Karpas-422 (cell line): ENCODE results near the gene COA1. TPM values are rescaled to one million over a fixed set of nuclear protein-coding genes. Genes with fewer than 3 reads are reported as not detected.

Experiments used
- DNase-seq: peaks from one replicate; pipeline ENCODE4 v3.0.0-alpha.2; 2015
- H2AFZ ChIP-seq: fragments of 200-600 bp; sonication (generic); 2 replicates; pipeline ENCODE4 v1.6.1; 2014; ENCODE audit warnings: antibody characterized with exemption, low read length, mixed read lengths
- H3K27ac ChIP-seq: fragments of 200-600 bp; sonication (generic); 2 replicates; pipeline ENCODE4 v1.5.1; 2014; ENCODE audit warnings: mild to moderate bottlenecking, low read length, moderate library complexity
- H3K27me3 ChIP-seq: fragments of 200-600 bp; sonication (generic); 2 replicates; pipeline ENCODE4 v1.6.1; 2014; ENCODE audit warnings: low read length, mixed read lengths
- H3K36me3 ChIP-seq: fragments of 200-600 bp; sonication (generic); 2 replicates; pipeline ENCODE4 v1.6.1; 2014; ENCODE audit warnings: low read length, mixed read lengths; ENCODE audit not compliant: insufficient read depth
- H3K4me1 ChIP-seq: fragments of 200-600 bp; sonication (generic); 2 replicates; pipeline ENCODE4 v1.6.1; 2014; ENCODE audit warnings: mild to moderate bottlenecking, low read length, mixed read lengths
- H3K4me2 ChIP-seq: fragments of 200-600 bp; sonication (generic); 2 replicates; pipeline ENCODE4 v1.6.1; 2014; ENCODE audit warnings: low read length, low read depth, mild to moderate bottlenecking; ENCODE audit not compliant: poor library complexity, severe bottlenecking
- H3K4me3 ChIP-seq: fragments of 200-600 bp; sonication (generic); 2 replicates; pipeline ENCODE4 v1.5.1; 2014; ENCODE audit warnings: mild to moderate bottlenecking, antibody characterized with exemption, low read length, mixed read lengths
- H3K79me2 ChIP-seq: fragments of 200-600 bp; sonication (generic); 2 replicates; pipeline ENCODE4 v1.6.1; 2014; ENCODE audit warnings: mild to moderate bottlenecking, low read length, mixed read lengths
- H3K9ac ChIP-seq: fragments of 200-600 bp; sonication (generic); 2 replicates; pipeline ENCODE4 v1.6.0; 2014; ENCODE audit warnings: low read length
- H3K9me2 ChIP-seq: fragments of 200-600 bp; sonication (generic), shearing (Covaris generic); replicated peaks from 2 replicates; pipeline ENCODE4 v1.6.0; 2014; ENCODE audit warnings: mild to moderate bottlenecking, low read length, moderate library complexity; ENCODE audit not compliant: insufficient read depth
- H3K9me3 ChIP-seq: fragments of 300-700, 200-600 bp; sonication (generic); 2 replicates; pipeline ENCODE4 v1.6.1; 2014; ENCODE audit warnings: low read length, mixed read lengths
- H4K20me1 ChIP-seq: fragments of 200-600 bp; sonication (generic); 2 replicates; pipeline ENCODE4 v1.6.1; 2014; ENCODE audit warnings: mild to moderate bottlenecking, antibody characterized with exemption, low read length, low read depth; ENCODE audit not compliant: insufficient read depth
- total RNA-seq: library from RNA; depleted of rRNA; stranded (reverse); fragments of >200 nt; shearing (Covaris generic); gene quantifications from 2 replicates; pipeline ENCODE4 v1.2.3, GENCODE V29; 2014; ENCODE audit warnings: low replicate concordance

COA1 gene
- total RNA-seq, 1 experiment from 2014 or later = 60.2 TPM

DNA sequence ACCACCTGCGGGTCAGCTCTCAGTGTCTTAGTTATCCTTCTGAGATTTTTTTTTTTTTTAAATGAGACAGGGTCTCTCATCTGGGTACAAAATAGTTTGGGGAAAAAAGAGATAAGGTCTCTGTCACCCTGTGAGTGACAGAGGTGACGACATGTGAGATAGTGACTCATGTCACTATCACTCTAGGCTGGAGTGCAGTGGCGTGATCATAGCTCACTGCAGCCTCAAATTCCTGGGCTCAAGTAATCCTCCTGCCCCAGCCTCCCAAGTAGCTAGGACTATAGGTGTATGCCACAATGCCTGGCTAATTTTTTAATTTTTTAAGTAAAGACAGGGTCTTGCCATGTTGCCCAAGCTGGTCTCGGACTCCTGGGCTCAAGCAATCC is 39.6 kb upstream of the COA1 start:
- Histone ChIP-seq H3K9me2 (no peaks in the 10 kb centered on the region), H3K36me3 (no peaks in the 10 kb centered on the region), H3K4me3 (no peak overlapping the region), H3K9me3 (no peaks in the 10 kb centered on the region), H3K4me1 (peaks cover 11% of the 10 kb centered on the region), H2AFZ (no peak overlapping the region), H3K9ac (no peak overlapping the region), H3K27ac (no peak overlapping the region), H3K79me2 (no peaks in the 10 kb centered on the region), H3K27me3 (no peaks in the 10 kb centered on the region), H4K20me1 (no peaks in the 10 kb centered on the region), H3K4me2 (no peak overlapping the region)
- DNase-seq = no peak

DNA sequence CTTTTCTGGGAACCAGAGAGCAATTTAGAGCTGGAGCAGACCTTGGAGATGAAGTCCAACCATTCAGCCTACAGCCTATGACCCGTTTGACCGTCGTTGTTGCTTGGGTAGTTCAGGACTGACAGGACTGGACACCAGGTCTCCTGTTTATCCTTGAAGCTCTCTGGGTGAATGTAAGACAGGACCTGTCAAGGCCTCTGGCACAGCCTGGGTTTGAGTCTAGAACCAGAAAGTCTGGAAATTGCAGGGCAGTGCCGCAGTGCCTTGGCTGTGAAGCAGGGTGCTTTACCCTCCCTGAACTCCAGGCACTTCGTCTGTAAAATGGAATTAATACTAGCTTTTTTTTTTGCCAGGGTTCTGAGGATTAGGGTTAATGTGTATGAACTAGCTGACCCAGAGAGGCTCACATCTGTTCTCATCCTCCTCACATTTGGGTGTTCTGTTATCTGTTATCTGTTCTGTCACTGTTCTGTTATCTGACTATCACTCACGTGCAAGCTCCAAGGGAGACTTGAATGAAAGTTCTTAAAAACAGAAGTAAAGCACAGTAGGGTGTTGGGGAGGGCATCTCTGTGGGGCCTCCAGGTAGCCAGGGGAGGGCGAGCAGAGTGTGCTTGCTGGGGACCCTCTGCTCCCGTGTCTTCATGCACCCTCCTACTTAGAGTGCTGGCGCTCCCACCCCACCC is 39.0 kb upstream of the COA1 start:
- H3K4me1 ChIP-seq = peaks cover 16% of the 10 kb centered on the region

DNA sequence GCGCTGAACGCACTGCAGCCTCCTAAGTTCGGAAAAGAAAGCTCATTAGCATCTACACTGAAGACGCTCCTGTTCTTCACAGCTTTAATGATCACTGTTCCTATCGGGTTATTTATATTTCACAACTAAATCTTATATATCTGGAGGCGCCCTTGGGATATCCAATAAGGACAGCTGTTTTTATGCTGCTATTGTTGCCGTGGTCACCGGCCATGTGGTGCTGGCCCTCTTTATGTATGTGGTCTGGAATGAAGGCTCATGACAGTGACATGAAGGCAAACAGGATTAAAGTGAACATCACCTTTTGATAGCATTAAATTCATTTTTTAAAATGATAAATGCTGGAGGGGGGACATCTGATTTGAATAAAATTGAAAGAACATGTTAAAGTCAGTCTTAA is 38.0 kb upstream of the COA1 start:
- H3K9ac ChIP-seq = no peak overlapping the region
- DNase-seq = no peak
- H3K36me3 ChIP-seq = no peaks in the 10 kb centered on the region
- peaks cover 16% of the 10 kb centered on the region for H3K4me1 ChIP-seq
- no peak overlapping the region for H3K4me3 ChIP-seq
- H3K27me3 ChIP-seq = no peaks in the 10 kb centered on the region
- H3K27ac ChIP-seq = no peak overlapping the region
- no peaks in the 10 kb centered on the region for H4K20me1 ChIP-seq
- no peak overlapping the region for H2AFZ ChIP-seq
- H3K9me2 ChIP-seq = no peaks in the 10 kb centered on the region
- H3K4me2 ChIP-seq = no peak overlapping the region
- H3K9me3 ChIP-seq = no peaks in the 10 kb centered on the region
- no peaks in the 10 kb centered on the region for H3K79me2 ChIP-seq

More for the DNA sequence above, 39.0 kb upstream of the COA1 start:
- no peak overlapping the region for H3K9ac ChIP-seq
- DNase-seq = no peak
- H4K20me1 ChIP-seq = no peaks in the 10 kb centered on the region
- no peaks in the 10 kb centered on the region for H3K36me3 ChIP-seq
- H3K9me2 ChIP-seq = no peaks in the 10 kb centered on the region
- no peak overlapping the region for H3K27ac ChIP-seq
- no peak overlapping the region for H3K4me3 ChIP-seq
- no peak overlapping the region for H2AFZ ChIP-seq
- H3K9me3 ChIP-seq = no peaks in the 10 kb centered on the region
- H3K27me3 ChIP-seq = no peaks in the 10 kb centered on the region
- H3K4me2 ChIP-seq = no peak overlapping the region
- H3K79me2 ChIP-seq = no peaks in the 10 kb centered on the region

DNA sequence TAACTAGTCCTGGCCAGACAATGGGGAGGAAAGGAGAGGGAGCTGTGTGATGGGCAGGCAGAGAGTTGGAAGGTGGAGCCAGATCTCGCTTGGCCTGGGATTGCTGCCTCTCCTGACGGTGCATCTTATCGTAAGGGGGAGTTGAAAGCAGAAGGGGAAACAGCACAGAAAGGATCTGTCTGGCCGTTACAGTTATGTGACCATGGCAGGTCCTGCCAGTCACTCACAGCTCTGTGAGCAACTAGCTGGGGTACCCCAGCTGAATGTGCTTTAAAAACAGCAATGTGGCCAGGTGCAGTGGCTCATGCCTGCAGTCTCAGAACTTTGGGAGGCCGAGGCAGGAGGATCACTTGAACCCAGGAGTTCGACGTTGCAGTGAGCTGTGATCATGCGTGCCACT is 37.2 kb upstream of the COA1 start:
- Histone ChIP-seq H3K4me3 (no peak overlapping the region), H4K20me1 (no peaks in the 10 kb centered on the region), H3K9me3 (no peaks in the 10 kb centered on the region), H3K9me2 (no peaks in the 10 kb centered on the region), H3K27ac (no peak overlapping the region), H3K9ac (no peak overlapping the region), H3K4me2 (no peak overlapping the region), H3K4me1 (peaks cover 16% of the 10 kb centered on the region), H3K79me2 (no peaks in the 10 kb centered on the region), H3K27me3 (no peaks in the 10 kb centered on the region), H3K36me3 (no peaks in the 10 kb centered on the region), H2AFZ (no peak overlapping the region)
- no peak for DNase-seq

DNA sequence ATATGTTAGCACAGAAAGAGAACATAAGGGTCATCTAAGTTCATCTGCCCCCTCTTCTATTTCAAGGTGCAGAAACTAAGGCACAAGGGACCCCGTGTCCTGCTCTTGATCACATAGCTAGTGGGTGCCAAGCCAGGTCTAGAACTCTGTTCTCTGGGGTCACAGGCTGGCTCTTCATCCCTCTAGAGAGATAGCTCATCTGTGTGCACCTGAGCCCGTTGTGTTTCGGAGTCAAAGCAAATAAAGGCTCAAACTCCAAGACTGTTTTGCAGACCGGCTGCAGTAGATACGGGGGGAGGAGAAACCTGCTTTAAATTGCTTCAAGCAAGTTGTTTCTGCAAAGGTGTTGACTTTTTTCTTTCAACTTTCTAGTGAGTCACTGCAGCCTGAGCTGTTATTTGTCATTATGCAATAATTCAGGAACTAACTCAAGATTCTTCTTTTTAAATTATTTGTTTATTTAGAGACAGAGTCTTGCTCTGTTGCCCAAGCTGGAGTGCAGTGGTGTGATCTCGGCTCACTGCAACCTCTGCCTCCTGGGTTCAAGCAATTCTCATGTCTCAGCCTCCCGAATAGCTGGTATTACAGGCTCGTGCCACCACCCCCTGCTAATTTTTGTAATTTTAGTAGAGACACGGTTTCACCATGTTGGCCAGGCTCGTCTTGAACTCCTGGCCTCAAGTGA is 35.6 kb upstream of the COA1 start:
- Histone ChIP-seq H3K9me2 (no peaks in the 10 kb centered on the region), H3K27me3 (no peaks in the 10 kb centered on the region), H3K4me1 (peaks cover 16% of the 10 kb centered on the region), H4K20me1 (no peaks in the 10 kb centered on the region), H3K27ac (no peak overlapping the region), H3K9ac (no peak overlapping the region), H3K4me2 (no peak overlapping the region), H2AFZ (no peak overlapping the region), H3K9me3 (no peaks in the 10 kb centered on the region), H3K79me2 (no peaks in the 10 kb centered on the region), H3K4me3 (no peak overlapping the region), H3K36me3 (no peaks in the 10 kb centered on the region)
- DNase-seq = no peak

DNA sequence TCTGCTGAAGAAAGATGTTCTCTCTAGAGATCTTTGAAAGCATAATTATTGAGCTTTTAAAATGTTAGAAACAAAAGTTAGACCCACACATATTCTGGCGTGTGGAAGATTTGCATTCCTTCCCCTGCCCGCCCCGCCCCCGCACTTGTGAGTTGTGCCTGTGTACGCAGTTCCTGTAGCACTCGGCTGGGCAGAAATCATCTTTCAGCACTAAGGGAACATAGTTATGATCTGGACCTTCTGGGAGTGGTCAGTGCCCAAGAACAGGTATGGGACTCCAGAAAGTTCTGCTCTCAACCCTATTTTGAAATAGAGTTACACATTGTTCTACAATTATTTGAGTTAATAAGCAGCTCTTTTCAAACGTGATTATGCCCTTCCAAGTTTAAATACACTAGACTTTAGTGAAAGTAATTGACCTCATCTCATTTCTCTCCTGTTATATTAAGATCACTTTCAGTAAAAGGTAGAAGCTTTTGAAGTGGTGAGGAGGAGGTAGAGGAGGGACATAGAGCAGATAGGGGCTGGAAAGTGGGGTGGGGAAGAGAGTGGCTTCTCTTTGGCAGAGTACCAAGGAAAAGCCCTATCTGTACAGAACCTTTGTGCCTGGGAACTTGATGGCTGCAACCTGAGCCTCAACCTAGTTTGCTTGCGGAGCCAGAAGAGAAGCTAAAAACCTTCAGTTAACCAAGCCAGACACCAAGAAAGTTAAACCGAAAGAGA is 34.9 kb upstream of the COA1 start:
- H3K9me2 ChIP-seq = no peaks in the 10 kb centered on the region
- no peaks in the 10 kb centered on the region for H4K20me1 ChIP-seq
- 0 out of 2 replicates have a peak overlapping the region, but pooled peaks have one; percentile 54 for H2AFZ ChIP-seq
- no peak overlapping the region for H3K9ac ChIP-seq
- no peaks in the 10 kb centered on the region for H3K36me3 ChIP-seq
- peak overlapping the region; percentile 13; the same call in 1 of the 2 replicates for H3K4me3 ChIP-seq
- no peaks in the 10 kb centered on the region for H3K79me2 ChIP-seq
- H3K4me2 ChIP-seq = peak overlapping the region; percentile 54
- DNase-seq = peak; percentile 49
- H3K9me3 ChIP-seq = no peaks in the 10 kb centered on the region
- H3K4me1 ChIP-seq = peaks cover 17% of the 10 kb centered on the region
- no peaks in the 10 kb centered on the region for H3K27me3 ChIP-seq
- H3K27ac ChIP-seq = no peak overlapping the region

DNA sequence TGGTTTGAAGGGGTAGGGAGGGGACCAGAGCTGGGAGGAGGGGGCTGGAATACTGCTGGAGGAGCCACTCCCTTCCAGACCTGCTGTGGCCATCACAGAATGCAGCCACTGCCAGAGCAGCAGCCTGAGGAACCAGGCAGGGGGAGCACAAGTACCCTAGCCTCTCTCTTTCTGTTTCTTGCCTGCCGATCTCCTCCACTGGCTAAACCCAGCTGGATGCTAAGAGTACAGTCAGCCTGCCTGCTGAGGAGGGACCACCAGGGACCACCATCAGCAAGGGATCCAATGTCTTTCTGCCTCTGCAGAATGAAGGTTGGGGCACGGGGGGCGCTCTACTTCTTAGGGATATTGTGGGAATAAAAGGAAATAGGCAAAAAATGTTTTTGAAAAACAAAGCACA is 33.9 kb upstream of the COA1 start:
- no peaks in the 10 kb centered on the region for H3K27me3 ChIP-seq
- H3K9me3 ChIP-seq = no peaks in the 10 kb centered on the region
- peaks cover 20% of the 10 kb centered on the region for H3K4me1 ChIP-seq
- no peak overlapping the region for H3K9ac ChIP-seq
- no peak overlapping the region for H2AFZ ChIP-seq
- H4K20me1 ChIP-seq = no peaks in the 10 kb centered on the region
- H3K9me2 ChIP-seq = no peaks in the 10 kb centered on the region
- no peaks in the 10 kb centered on the region for H3K36me3 ChIP-seq
- H3K4me2 ChIP-seq = no peak overlapping the region
- DNase-seq = no peak
- H3K79me2 ChIP-seq = no peaks in the 10 kb centered on the region
- no peak overlapping the region for H3K4me3 ChIP-seq
- no peak overlapping the region for H3K27ac ChIP-seq

DNA sequence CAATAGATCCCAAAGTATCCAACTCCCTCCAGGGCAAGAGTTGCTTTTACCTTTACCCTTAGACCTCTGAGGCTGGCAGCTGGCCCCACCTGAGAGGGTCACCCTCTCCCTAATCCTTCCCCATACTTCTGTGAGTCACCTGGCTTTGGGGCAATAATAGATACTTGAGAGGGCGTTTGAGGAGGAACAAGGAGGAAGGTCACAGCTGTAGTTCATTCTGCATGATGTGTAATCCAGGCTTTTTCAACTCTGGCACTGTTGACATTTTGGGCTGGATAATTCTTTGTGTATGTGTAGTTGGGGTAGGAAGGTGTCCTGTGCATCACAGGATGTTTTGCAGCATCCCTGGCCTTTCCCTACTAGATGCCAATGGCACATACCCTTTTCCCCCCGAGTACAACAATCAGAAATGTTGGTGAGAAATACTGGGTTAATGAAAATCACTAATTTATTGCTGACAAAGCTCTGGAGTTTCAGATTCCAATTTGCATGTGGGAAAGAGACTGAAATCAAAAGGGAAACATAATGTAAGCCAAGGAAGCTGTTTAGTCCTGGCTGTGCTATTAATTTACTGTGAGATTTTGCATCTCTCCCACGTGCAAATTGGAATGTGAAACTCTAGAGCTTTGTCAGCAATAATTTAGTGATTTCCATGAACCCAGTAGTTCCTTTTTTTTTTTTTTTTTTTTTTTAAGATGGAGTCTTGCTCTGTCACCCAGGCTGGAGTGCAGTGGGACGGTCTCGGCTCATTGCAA is 32.8 kb upstream of the COA1 start:
- H3K4me2 ChIP-seq = no peak overlapping the region
- H3K79me2 ChIP-seq = no peaks in the 10 kb centered on the region

More for the DNA sequence above, 32.8 kb upstream of the COA1 start:
- Histone ChIP-seq H2AFZ (no peak overlapping the region), H3K36me3 (no peaks in the 10 kb centered on the region), H3K9me2 (no peaks in the 10 kb centered on the region), H3K4me1 (peaks cover 20% of the 10 kb centered on the region), H4K20me1 (no peaks in the 10 kb centered on the region), H3K4me3 (no peak overlapping the region), H3K27me3 (no peaks in the 10 kb centered on the region), H3K9ac (no peak overlapping the region), H3K9me3 (no peaks in the 10 kb centered on the region), H3K27ac (no peak overlapping the region)
- DNase-seq = no peak
